Mammary epithelial cell (primary cell): ENCODE results near the gene CENPX.

Experiments
- EZH2 ChIP-seq: IDR thresholded peaks from 2 replicates; pipeline ENCODE4 v1.6.1; 2012; ENCODE audit warnings: low read length, inconsistent platforms, borderline replicate concordance
- TF ChIP-seq, protein P1 (sequence below), 2 donors: IDR thresholded peaks in 1 of 2; conservative IDR thresholded peaks in 1 of 2; 2 replicates each; pipeline ENCODE4 v1.5.1; 2011 to 2012; ENCODE audit warnings: inconsistent platforms in 2 of 2, low read length in 2 of 2, mild to moderate bottlenecking in 2 of 2, control low read depth in 1 of 2, low read depth in 1 of 2; ENCODE audit not compliant: insufficient read depth in 1 of 2; ENCODE audit errors: extremely low read depth in 1 of 2

DNA sequence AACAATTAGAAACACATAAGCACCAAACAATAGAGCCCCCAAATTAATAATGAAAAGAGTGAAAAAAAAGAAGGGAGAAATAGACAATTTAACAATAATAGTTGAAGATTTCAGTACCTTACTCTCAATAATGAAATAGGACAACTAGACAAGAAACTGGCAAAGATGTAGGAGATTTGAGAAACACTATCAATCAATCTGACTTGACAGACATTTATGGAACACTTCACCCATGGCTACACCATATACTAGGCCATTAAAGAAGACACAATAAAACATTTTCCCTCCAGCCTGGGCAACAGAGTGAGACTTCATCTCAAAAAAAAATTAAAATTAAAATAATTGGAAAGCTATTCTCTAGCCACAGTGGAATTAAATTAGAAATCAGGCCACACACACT, 47.9 kb upstream of the CENPX start:
- TF ChIP-seq, protein P1, sequence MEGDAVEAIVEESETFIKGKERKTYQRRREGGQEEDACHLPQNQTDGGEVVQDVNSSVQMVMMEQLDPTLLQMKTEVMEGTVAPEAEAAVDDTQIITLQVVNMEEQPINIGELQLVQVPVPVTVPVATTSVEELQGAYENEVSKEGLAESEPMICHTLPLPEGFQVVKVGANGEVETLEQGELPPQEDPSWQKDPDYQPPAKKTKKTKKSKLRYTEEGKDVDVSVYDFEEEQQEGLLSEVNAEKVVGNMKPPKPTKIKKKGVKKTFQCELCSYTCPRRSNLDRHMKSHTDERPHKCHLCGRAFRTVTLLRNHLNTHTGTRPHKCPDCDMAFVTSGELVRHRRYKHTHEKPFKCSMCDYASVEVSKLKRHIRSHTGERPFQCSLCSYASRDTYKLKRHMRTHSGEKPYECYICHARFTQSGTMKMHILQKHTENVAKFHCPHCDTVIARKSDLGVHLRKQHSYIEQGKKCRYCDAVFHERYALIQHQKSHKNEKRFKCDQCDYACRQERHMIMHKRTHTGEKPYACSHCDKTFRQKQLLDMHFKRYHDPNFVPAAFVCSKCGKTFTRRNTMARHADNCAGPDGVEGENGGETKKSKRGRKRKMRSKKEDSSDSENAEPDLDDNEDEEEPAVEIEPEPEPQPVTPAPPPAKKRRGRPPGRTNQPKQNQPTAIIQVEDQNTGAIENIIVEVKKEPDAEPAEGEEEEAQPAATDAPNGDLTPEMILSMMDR (conservative IDR thresholded peaks at IDR 0.05 in 1 of 2, IDR thresholded peaks at IDR 0.05 in 1 of 2; ENCODE audit: extremely low read depth in 1 of 2, insufficient read depth in 1 of 2, low read depth in 1 of 2, low read length in 2 of 2): no peak
- no peak for TF ChIP-seq EZH2
